NCI-H1436 treated with DMSO at 0.1 percent for 48 hours (cell line): ENCODE measurements around the gene CDCA5.
"Not testable (repeated sequence)": the region's sequence is repeated elsewhere in the genome, so short reads cannot be mapped to it uniquely, and the experiment has no call there.

Experiments used
- DNase-seq: peaks from one replicate; lab custom pipeline; 2025; lab: John Stamatoyannopoulos, UW

CDCA5 gene

GRCh38 chr11:65118891-65119669 lies 35.2 kb upstream of the CDCA5 start:
- not testable (repeated sequence) for DNase-seq

DNA sequence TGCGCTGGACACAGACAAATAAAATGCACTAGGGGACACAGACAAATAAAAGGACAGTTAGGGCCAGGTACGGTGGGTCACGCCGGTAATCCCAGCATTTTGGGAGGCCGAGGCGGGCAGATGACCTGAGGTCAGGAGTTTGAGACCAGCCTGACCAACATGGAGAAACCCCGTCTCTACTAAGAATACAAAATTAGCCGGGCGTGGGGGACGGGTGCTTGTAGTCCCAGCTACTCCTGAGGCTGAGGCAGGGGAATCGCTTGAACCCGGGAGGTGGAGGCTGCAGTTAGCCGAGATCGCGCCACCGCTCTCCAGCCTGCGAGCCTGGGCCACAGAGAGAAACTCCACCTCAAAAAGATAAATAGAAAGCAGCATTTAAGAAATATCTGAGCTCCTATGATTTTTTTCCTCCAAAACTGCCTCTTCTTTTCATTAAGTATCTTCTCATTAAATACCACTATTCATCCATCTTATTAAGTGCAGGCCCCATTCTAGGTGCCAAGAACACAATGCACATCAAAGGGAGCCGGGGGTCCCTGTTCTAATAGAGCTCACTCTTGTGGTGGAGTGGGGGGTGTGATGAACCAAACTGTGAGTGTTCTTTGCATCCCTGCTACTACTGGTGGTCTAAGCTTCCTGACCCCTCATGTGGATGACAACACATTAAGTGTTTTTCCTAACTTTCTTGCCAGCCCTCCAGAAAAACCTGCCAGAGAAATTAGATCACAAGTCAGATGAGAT lies 34.4 kb upstream of the CDCA5 start:
- no peak for DNase-seq

- peak; percentile 94 for DNase-seq
Measured at GRCh38 chr11:65117206-65118096, 33.6 kb upstream of the CDCA5 start, which contains the start of gene ZNHIT2. ZNHIT2 (minus strand) TSS chr11:65117701; CDS start chr11:65117653, 48 bp downstream.

DNA sequence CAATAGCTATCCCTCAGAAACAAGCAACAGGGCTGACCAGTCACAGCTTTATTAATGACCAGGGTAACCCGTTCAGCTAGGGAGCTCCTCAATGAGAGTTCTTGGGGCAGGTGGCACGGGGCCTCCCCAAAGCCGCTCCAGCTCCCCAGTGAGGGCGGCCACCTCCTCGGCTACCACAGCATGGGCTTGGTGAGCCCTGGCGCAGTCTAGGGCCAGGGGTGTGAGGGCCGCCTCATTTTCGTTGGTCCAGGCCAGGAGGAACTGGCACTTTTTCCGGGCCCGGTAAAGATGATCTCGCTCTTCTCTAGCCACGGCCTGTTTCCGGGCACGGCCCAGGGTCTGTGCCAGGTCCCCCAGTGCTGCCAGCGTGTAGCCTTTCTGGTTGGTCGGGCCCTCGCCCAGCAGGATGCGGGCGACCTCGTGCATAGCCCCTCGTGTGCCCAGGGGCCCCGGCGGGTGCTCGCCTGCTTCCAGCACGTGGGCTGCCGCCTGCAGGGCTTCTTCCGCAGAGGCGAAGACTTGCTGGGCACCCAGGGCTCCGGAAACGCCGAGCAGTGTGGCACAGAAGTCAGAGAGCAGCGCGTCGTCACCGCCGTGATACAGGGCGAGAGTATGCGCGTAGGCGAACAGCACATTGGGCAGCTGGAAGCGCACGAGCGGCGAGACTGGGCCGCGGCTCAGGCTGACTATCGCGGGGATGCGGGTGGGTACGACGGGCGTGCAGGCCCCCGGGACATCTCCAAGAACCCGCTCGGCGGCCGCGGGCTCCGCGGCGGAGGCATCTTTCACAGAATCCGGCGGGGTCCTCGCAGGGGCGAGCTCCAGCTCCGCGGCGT lies 32.7 kb upstream of the CDCA5 start:
- DNase-seq: no peak

- no peak for DNase-seq
Measured at GRCh38 chr11:65115361-65116082, 31.7 kb upstream of the CDCA5 start.

DNA sequence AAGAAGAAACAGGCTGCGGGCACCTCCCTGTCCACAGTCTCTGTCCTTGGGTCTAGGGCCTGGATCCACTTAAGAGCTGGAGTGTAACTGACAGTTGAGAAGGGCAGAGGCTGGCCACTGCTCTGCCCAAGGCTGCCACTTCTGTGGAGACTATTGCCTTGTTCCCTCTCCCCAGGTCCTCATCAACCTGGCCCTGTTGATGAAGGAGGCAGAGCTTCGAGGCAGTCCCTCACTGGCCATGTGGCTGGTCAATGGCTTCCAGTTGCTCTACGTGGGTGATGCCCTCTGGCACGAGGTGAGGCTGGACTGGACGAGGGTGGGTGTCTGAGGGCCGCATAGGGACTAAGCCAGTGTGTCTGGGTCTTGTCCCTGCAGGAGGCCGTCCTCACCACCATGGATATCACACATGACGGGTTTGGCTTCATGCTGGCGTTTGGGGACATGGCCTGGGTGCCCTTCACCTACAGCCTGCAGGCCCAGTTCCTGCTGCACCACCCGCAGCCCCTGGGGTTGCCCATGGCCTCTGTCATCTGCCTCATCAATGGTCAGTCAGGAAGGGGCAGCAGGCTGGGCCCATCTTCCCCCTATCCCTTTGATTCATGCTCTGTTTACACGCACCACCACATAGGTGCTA lies 30.8 kb upstream of the CDCA5 start:
- DNase-seq: no peak

GRCh38 chr11:65113839-65114238 lies 30.0 kb upstream of the CDCA5 start:
- no peak for DNase-seq

DNA sequence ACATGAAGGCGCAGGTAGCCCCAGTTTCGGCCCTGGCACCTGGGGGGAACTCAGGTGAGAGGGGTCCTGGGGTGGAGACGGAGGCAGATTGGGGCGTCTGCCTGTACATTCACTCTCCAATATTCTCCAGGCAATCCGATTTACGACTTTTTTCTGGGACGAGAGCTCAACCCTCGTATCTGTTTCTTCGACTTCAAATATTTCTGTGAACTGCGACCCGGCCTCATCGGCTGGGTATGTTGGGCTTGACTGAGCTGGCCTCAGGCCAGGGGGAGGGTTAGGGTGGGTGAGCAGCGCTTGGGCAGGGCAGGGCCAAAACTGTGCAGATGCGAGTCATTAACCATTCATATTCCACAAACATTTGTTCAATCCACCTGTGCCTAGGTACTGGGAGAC lies 29.5 kb upstream of the CDCA5 start:
- no peak for DNase-seq

GRCh38 chr11:65112546-65113360 lies 28.9 kb upstream of the CDCA5 start:
- no peak for DNase-seq

GRCh38 chr11:65111744-65112545 lies 28.1 kb upstream of the CDCA5 start, which contains the start of gene TM7SF2:
TM7SF2 (plus strand) TSS chr11:65111872; CDS start chr11:65112016, 144 bp downstream.
- peak; percentile 85 for DNase-seq

DNA sequence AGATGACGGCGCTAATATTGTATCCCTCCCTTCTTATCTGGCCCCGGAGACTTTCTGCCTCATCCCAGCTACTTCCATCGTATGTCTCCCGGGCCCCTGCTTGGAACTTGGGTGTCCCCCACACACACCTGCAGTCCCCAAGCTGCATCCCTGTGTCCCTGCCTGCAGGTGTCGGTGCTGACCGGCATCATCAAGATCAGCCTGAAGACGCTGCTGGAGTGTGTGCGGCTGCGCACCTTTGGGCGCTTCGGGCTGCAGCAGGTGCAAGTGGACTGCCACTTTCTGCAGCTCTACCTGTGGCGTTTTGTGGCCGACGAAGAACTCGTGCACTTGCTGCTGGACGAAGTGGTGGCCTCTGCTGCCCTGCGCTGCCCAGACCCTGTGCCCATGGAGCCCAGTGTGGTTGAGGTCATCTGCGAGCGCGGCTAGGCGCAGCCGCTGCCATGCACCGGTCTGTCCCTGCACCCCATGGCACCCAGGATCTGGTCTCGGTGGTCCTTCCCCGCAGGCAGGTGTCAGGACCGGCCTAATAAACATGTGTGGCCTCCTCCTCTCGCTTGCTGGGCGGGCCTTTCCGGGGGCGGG lies 27.4 kb upstream of the CDCA5 start:
- DNase-seq: no peak

- DNase-seq: peak; percentile 13
Measured at GRCh38 chr11:65110354-65110861, 26.6 kb upstream of the CDCA5 start.

GRCh38 chr11:65109231-65110198 lies 25.7 kb upstream of the CDCA5 start:
- DNase-seq: no peak

DNA sequence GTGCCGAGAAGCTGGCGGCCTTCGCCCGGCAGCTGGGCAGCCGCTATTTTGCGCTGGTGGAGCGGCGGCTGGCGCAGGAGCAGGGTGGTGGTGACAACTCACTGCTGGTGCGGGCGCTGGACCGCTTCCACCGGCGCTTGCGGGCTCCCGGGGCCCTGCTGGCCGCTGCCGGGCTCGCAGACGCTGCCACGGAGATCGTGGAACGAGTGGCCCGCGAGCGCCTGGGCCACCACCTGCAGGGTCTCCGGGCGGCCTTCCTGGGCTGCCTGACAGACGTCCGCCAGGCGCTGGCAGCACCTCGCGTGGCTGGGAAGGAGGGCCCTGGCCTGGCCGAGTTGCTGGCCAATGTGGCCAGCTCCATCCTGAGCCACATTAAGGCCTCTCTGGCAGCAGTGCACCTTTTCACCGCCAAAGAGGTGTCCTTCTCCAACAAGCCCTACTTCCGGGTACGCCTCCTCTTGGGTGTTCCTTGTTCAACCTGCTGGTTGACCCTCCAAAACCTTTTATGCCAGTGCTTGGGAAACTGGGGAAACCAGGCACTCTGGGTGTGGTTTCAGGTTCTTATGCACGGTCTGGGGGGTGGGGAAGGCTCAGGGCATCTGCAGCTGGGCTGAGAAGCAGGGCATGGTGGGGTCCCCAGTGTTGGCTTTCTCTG lies 24.8 kb upstream of the CDCA5 start:
- no peak for DNase-seq

DNA sequence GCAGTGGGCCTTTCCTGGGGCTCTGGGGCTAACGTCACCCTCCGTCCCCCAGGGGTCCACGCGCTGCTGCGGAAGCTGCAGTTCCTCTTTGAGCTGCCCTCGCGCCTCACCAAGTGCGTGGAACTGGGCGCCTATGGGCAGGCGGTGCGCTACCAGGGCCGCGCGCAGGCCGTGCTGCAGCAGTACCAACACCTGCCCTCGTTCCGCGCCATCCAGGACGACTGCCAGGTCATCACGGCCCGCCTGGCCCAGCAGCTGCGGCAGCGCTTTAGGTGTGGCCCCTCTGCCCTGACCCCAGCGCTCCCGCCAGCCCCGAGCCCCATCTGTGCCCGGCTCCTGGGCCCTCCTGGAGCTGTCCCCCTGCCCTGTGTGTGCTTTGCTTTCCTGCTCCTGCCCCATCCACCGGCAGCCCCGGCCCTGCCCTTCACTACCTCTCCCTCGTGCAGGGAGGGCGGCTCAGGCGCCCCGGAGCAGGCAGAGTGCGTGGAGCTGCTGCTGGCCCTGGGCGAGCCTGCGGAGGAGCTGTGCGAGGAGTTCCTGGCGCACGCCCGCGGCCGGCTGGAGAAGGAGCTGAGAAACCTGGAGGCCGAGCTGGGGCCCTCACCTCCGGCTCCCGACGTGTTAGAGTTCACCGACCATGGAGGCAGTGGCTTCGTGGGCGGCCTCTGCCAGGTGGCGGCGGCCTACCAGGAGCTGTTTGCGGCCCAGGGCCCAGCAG lies 24.1 kb upstream of the CDCA5 start:
- DNase-seq: no peak
